C1 segment of cervical spinal cord (tissue), 14 donors: ENCODE results near the gene CACNA1A.
"Not testable (repeated sequence)": the region's sequence is repeated elsewhere in the genome, so short reads cannot be mapped to it uniquely, and the experiment has no call there.

Experiments
- DNase-seq, 14 donors: peaks; one replicate each; lab custom pipeline; 2025; lab: John Stamatoyannopoulos, UW

CACNA1A gene

GRCh38 chr19:13506471-13506820, at the start of gene CACNA1A:
Gene CACNA1A, minus strand, starts transcription at chr19:13506479. Its CDS starts 255 bp downstream, at chr19:13506224.
- DNase-seq, result peak in 3 of 14 donors; percentile 26 to 71 (median 26)

DNA sequence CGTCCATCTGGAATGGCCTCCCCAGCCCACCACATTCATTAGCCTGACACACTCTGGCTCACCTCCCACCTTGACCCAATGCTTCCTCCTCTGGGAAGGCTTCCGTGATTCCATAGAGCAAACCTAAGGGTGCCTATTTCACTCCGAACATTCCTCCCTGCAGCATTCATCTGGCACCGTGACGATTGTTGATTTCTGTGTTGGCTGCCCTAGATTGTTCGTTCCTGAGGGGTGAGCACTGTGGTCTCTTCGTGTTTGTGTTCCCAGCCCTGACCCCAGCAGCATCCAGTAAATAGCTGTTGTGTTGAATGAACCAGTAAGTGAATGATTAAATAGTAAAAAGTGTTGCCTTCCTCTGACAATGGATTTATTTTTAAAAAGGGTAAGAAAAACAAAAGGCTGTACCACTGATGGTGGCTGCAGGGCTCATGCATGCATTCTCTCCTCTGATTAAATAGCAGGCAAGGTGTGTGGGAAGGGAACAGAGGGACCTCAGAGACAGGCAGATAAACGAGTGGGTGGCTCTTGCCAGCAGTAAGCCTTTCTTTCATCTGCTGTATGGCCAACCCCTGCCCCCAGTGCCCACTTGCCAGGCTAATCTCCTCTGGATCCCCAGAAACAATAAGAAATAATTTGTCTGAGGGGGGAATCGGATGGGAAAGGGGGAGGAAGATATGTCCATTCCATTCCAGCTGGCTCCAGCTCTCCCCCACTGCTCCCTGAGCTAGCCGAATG, 48.4 kb upstream of the CACNA1A start:
- DNase-seq, result peak in 1 of 14 donors; percentile 66

- DNase-seq, result no peak
These were observed 47.7 kb upstream of the CACNA1A start for GRCh38 chr19:13553880-13554400.

- no peak for DNase-seq
These were observed 41.9 kb upstream of the CACNA1A start for GRCh38 chr19:13548131-13548530.

DNA sequence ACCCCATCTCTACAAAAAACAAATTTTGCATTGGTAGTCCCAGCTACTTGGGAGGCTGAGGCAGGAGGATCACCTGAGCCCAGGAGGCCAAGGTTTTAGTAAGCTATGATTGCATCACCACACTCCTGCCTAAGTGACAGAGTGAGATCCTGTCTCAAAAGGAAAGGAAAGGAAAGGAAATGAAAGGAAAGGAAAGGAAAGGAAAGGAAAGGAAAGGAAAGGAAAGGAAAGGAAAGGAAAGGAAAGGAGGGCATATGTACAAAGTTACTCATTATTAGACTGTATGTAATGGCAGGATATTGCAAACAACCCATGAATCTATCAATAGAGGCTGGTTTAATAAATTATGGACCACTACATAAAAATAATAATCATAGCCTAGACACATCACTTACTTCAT, 40.8 kb upstream of the CACNA1A start:
- no peak for DNase-seq

DNA sequence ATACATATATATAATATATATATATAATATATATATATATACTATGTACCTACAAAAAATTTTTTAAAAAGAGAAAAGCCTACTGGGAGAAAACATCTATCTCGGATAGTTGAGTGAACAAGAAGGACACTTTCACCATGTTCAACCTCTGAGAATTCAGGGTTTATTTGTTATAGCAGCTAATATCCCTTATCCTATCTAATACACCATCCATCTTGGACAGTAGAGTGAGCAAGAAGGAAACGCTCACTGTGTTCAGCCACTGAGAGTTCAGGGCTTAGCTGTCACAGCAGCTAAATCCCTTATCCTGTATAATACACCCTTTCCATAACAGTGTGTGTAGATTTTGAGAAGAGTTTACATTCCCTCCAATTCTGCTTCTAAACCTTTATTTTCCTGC, 38.1 kb upstream of the CACNA1A start:
- no peak for DNase-seq

GRCh38 chr19:13541554-13541953, 35.3 kb upstream of the CACNA1A start:
- no peak for DNase-seq

DNA sequence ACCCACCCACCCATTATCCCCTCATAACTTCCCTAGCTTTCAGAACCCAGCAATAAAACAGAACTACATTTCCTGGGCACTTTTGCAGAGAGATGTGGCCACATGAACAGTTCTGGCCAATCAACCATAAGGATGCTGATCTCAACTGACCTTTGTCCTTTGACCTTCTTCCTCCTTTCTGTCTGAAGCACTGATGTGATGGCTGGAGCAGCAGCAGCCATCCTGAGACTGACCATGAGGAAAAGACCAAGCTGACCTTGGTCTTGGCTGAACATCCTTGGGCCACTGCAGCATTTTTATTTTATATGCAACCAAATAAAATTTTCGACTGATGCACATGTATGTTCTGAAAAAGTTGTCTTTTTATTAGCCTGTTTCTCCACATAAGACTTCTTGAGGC, 33.1 kb upstream of the CACNA1A start:
- DNase-seq, result no peak

DNA sequence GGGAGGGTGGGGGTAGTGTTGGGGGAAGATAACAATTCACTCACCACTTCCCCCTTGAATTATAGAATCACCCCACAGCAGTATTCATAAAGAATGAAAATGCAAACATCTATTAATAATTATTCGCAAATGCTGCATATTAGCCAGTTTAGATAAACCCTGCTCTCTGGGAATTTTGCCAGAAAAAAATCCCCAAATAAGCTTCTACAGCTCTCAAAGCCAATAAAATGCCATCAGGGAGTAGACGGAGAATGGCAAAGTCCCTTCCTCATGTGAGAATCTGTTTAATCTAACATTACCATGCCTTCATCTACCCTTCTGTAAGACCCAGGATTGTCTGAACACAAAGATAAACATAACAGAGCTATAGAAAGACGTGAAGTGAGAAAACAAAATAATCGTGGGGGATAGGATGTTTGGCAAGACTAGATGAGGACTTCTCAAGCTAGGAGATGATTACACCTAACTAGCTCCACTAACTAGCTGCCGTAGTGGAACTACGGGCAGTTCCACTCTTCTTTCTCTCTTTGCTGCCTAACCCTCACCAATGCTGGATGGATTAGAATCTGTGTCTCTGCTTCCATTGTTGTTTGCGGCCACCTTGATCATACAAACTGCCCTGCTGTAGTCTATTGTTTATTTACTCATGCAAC, 32.4 kb upstream of the CACNA1A start:
- no peak for DNase-seq

DNA sequence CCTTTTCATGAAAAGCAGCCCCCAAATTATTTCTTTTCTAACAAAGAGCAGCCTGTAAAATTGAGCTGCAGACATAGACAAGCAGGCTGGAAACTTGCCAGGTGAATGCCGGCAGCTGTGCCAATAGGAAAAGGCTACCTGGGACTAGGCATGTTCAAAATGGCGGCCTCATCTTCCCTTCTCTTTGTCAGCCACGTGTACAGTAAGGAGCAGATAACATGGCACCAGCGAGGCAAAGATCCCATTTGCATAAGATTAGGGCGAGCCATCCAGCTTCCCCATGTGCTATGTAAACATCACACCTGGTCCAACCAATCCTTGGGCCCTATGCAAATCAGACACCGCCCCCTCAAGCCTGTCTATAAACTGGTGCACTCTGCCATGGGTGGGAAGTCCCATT, 31.2 kb upstream of the CACNA1A start:
- no peak for DNase-seq

DNA sequence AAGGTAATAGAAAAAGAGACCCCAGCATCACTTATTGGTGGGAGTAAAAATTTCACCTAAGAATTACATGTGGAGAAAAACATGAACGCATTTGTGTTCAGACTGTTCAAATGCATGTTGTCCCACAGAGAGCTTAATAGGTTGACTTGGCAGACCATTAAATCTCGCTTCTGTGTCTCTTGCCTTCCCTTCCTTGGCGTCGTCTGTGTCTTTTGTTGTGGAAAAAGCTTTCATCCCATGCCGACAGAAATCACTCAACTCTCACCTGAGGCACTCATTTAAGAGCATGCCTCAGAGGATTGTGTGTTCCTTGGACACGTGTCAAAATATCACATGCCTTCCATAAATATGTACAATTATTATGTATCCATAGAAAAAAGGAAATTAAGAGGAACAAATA, 24.4 kb upstream of the CACNA1A start:
- no peak for DNase-seq

DNA sequence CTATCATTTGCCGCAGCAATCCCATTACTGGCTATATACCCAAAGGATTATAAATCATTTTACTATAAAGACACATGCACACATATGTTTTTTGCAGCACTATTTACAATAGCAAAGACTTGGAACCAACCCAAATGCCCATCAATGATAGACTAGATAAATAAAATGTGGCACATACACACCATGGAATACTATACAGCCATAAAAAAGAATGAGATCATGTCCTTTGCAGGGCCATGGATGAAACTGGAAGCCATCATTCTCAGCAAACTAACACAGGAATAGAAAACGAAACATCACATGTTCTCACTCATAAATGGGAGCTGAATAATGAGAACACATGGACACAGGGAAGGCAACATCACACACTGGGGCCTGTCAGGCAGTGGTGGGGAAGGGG, 23.4 kb upstream of the CACNA1A start:
- not testable (repeated sequence) for DNase-seq

- DNase-seq, result no peak
These were observed 20.3 kb upstream of the CACNA1A start for GRCh38 chr19:13526552-13526951.

DNA sequence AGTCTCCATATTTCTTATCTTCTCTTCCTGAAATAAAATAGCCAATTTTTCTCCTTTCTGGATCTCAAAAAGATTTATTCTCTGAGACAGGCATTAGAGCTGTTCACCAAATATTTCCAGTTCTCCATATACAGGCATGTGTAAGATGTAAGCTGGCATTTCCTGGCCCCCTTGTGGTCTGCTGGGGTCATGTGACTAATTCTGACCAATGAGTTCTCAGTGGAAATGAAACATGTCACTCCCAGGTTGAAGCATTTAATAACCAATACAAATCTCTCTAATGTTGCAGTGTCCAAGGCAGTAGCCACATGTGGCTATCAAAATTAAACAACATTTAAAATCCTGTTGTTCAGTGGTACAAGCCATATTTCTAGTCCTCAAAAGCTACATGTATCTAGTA, 14.8 kb upstream of the CACNA1A start:
- no peak for DNase-seq

DNA sequence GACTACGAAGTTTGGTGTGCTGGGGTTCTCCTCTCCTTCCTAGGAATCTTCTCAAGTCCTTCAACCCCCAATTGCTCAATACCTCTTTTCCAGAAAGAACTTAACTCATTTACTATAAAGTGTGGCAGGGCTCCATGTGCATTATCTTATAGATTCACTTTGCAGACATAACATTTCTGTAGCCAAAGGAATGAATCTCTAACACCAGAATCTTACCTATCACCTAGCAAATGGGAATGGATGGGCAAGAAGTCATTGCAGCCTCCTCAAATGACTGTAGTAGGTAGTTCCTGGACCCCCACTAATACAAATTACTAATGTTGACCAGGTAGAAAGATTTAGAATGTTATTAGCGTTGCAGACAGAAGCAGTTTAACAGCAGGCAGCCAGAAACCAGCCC, 5.7 kb upstream of the CACNA1A start:
- no peak for DNase-seq

- no peak for DNase-seq
These were observed 853 bp upstream of the CACNA1A start for GRCh38 chr19:13507053-13507611.

GRCh38 chr19:13505761-13506470, 363 bp downstream of the CACNA1A start:
- peak in 1 of 14 donors; percentile 26 for DNase-seq

DNA sequence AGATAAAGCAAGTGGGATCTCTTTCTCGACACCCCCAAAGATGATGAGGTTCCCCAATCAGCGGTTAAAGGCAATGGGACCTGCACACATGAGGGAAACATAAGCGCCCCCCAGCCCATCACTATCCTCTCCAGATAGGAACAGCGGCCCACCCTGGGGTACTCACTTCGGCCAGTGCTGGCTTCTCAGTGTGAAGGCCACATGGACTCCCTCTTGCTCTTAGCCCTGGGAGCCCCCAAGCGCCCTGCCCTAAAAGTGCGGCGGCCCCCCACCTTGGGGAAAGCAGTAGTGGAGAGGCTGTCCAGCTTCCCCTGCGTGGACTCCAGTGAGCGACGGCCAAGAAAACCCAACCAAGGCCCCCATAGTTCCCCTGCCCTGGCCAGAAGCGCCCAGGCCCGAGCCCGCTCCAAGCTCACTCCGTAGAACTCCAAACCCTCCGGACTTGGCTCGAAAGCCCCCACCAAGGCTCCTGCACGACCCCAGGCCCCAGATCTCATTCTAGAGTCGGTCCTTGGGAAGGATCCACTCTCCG, 1.0 kb downstream of the CACNA1A start:
- DNase-seq, result no peak

- peak in 1 of 14 donors; percentile 66 for DNase-seq
These were observed 2.6 kb downstream of the CACNA1A start for GRCh38 chr19:13503570-13504235.

DNA sequence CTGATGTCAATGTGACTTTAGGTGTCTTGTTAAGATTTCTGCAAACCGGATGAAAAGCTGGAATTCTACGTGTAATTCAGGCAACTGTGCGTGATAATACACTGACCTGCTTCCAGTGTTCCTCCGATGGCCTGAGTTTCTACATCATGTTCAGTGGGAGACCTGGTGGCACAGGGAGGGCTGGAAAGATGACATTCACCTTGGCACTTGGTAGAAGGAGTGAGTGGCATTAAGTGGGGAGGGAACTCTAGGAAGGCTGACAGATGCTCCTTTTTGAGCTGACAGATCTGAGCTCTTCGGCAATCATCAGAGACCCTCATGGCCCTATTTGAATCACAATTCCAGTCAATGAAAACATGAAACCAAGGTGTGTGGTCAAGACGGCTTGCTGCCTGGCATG, 4.0 kb downstream of the CACNA1A start:
- DNase-seq, result peak in 1 of 14 donors; percentile 65

- DNase-seq, result no peak
These were observed 6.6 kb downstream of the CACNA1A start for GRCh38 chr19:13499692-13500091.
